Right renal pelvis (tissue), 4 donors: ENCODE data around the gene ABHD17B. TPM values are rescaled to one million over a fixed set of nuclear protein-coding genes. Genes with fewer than 3 reads are reported as not detected.

ENCODE experiments used
- DNase-seq, 4 donors: peaks; one replicate each; pipeline ENCODE4 v3.0.0-alpha.2; 2013; ENCODE audit warnings: low read depth in 4 of 4, low spot score in 3 of 4, missing footprints in 1 of 4
- polyA plus RNA-seq, 4 donors: library from polyadenylated mRNA; unstranded; fragments of 120-200 nt; gene quantifications; one replicate each; pipeline ENCODE4 v1.2.1, GENCODE V29; 2013; ENCODE audit not compliant: insufficient read length in 4 of 4

ABHD17B gene
- polyA plus RNA-seq, 4 donors: 29.8 to 34.3 (median 33.5) TPM

DNA sequence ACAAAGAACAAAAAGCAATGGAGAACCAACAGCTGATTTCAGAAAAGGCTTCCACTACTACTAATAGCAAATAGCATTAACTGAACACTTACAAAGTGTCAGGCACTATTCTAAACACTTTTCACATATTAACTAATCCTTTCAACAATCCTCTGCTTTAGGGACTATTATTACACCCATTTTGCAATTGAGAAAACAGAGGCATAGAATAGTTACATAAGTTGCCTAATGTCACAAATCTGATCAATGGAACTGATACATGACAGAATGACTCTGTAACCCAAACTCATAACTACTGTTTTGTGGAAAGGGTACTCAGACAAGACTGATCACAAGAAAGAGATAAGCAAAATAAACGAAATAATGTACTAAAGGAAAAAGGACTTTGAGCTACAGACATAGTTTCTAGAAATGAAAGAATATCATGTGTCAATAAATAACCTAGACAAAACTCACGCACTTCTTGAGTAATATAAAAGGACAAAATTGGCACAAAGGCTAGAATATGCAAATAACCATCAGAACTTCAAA is 31.3 kb downstream of the ABHD17B start:
- no peak for DNase-seq

GRCh38 chr9:71878327-71879274 is 32.4 kb downstream of the ABHD17B start:
- DNase-seq: no peak

GRCh38 chr9:71876829-71877228 is 34.2 kb downstream of the ABHD17B start:
- no peak for DNase-seq

DNA sequence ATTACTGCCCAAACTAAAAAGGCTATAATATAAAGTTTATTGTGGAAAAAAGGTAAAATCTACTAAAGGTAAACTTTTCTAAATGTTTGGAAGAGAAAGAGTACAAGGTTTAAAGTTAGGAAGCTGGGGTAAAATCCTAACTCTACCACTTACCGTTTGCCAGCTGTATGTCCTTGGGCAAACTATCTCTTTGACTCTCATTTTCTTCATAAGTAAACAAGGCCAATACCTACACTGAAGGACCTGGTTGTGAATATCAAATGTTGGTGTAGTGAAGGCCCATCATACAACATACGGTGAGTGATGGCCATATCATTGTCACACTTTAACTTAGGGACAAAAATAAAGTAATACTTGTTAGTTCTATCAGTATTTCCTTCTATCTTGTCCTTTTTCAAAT is 34.9 kb downstream of the ABHD17B start:
- no peak for DNase-seq

DNA sequence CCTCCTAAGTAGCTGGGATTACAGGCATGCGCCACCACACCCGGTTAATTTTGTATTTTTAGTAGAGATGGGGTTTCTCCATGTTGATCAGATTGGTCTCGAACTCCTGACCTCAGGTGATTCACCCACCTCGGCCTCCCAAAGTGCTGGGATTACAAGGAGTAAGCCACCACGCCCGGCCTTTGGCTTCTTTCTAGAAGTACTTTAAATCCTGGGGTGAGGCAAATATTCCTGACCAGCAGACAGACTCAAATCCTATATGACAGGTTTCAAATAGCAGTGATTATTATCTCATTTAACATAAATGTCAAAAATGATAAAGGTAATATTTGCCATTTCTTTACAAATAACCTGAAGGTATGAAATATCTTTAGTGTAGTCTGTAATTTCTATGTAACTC is 35.6 kb downstream of the ABHD17B start:
- DNase-seq: no peak

- DNase-seq: no peak
These were observed 47.4 kb downstream of the ABHD17B start for GRCh38 chr9:71863631-71864030.

GRCh38 chr9:71861618-71862017 is 49.4 kb downstream of the ABHD17B start:
- DNase-seq: no peak

DNA sequence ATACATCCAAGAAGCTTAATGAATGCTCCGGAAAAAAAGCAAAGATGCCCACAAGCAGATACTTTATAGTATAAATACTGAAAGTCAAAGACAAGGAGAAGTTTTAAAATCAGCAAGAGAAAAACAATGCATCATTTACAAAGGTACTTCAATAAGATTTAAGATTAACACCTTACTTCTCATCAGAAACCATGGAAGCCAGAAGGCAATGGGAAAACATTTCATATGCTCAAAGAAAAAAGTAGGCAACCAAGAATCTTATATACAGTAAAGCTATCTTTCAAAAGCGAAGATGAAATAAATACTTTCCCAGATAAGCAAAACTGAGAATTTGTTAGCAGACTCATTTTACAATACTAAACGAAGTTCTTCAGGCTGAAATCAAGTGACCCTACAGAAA is 51.1 kb downstream of the ABHD17B start:
- DNase-seq: no peak

GRCh38 chr9:71858812-71859211 is 52.2 kb downstream of the ABHD17B start:
- no peak for DNase-seq

GRCh38 chr9:71858102-71858798 is 52.7 kb downstream of the ABHD17B start:
- no peak for DNase-seq

- DNase-seq: no peak
These were observed 53.8 kb downstream of the ABHD17B start for GRCh38 chr9:71857159-71857558.

GRCh38 chr9:71854811-71855210 is 56.2 kb downstream of the ABHD17B start:
- no peak for DNase-seq

DNA sequence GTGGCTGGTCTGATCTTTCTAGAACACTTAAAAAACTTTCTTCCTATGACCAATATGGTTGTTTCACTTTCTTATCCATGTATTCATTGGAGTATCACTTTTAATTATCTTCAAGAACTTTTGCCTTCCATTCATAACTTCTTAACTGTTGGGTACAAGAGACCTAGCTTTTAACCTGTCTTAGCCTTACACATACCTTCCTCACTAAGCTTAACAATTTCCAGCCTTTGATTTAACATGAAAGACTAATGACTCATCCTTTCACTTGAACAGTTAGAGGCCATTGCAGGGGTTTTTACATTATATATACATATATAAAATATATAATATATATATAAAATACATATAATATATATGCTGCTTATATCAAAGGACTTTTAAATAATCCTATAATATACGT is 57.9 kb downstream of the ABHD17B start:
- DNase-seq: no peak

DNA sequence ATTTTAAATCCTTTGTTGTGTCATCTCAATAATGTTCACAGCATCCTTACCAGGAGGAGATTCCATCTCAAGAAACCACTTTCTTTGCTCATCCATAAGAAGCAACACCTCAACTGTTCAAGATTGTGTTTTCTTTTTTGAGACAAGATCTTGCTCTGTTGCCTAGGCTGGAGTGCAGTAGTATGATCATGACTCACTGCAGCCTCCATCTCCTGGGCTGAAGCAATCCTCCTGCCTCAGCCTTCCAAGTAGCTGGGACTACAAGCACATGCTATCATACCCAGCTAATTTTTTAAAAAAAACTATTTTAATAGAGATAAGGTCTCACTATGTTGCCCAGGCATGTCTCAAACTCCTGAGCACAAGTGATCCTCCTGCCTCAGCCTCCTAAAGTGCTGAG is 60.0 kb downstream of the ABHD17B start:
- DNase-seq: no peak

- no peak for DNase-seq
These were observed 63.1 kb downstream of the ABHD17B start for GRCh38 chr9:71847892-71848291.

DNA sequence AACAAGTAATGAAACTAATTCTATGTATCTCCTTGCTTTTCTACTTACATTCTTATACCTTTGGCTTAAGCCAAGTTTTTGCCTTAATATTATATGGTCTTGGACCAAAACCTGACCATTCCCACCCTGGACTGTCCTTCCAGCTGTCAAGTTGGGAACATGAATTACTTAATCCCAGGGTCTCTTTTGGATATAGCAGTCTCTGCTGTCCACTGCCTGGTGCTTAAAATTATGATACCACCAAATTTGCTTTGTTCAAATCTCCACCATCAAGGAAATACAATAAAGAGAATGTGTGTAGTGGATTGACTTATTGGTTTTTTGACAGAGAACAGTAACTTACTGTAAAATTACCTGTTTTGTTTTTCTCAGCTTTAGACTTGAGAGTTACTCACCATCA is 66.2 kb downstream of the ABHD17B start:
- no peak for DNase-seq

DNA sequence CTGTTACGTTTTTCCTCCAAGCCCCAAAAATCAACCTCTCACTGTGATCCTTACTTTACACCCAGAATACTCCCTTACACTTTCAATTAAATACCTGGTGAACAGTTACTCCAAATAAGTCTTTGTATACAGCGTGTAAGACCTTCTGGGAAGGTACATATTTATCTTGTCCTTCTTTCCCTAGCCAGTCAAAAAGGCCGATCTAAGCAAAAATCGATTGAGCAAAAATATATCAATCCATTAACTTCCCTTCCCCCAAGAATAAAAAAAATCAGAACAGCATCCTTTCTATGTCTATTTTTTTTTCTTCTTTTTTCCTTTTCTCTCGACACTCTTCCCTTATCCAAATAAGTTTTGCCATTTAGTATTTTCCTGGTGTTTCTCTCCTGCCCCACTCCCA is 71.3 kb downstream of the ABHD17B start:
- no peak for DNase-seq

- DNase-seq: no peak
These were observed 75.4 kb downstream of the ABHD17B start for GRCh38 chr9:71835596-71835995.

DNA sequence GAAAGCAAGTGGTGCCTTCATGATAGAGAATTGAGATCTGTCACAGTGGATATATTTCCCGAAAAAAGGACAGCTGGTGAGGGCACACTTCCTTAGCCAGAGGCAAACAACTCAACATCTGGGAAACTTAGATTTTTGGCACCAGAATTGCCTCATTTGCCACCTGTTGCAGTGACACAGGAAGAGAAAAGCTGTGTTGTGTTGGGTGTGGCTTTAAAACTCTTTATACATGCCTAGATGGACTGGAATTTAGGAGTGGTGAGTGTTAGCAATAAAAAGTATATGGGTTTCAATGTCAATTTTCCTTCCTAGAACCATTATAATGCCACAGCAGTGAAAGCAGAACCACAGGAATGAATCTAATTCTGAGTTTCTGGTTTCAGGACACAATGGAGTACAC is 80.1 kb downstream of the ABHD17B start:
- no peak for DNase-seq

- DNase-seq: no peak
These were observed 80.8 kb downstream of the ABHD17B start for GRCh38 chr9:71830153-71830552.

DNA sequence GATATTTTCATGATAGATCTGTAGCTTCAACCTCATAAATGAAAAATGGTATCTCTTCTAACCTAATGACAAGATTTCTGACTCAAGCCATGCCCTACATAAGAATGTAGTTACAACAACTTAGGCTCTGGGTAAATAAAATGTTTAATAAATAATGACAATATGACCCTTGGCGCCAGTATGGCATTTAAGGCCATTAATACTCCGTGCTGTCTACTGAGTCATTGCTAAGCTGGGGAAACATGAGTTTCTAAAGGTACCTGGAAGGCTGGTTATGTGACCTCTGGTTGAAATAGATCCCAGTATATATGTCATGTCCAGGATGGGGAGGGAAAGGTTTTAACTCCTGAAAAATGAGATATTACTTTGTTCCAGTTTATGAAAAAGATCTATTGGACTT is 84.7 kb downstream of the ABHD17B start:
- DNase-seq: no peak

DNA sequence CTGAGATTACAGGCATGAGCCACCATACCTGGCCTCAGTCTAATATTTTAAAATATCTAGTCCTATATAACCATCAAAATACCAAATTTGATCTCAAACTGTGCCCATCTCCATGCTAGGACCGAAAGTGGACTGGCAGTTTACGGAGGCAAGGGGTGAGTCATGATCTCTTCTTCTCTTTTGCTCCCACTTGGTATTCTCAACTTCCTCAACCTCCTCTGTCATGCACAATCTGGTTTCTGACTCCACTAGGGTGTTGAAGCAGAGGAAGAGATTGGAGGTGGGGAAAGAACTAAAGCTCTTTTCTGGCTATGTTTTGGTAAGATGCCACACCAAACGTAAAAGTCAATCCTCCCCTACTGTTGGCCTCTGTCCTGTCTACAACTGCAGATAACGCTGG is 86.7 kb downstream of the ABHD17B start:
- DNase-seq: no peak
